OCI-LY7 (cell line): ENCODE results near the gene PLAC1. TPM values are rescaled to one million over a fixed set of nuclear protein-coding genes. Genes with fewer than 3 reads are reported as not detected.

Experiments
- BruUV-seq: library from RNA; stranded (reverse); fragments of 400-500 nt; replicated peaks from 2 replicates; lab custom pipeline; 2021; lab: Mats Ljungman, UMichigan
- CTCF ChIA-PET: fragments of 300-600 bp; sonication (Branson Sonifier 250); formaldehyde crosslinking; loops from one replicate; lab custom pipeline; 2022; ENCODE audit warnings: antibody characterized with exemption; ENCODE audit not compliant: unreplicated experiment; lab: Charles Lee
- POLR2A ChIA-PET: fragments of 300-600 bp; sonication (Branson Sonifier 250); formaldehyde crosslinking; loops from one replicate; lab custom pipeline; 2022; ENCODE audit warnings: antibody characterized with exemption; lab: Charles Lee
- DNase-seq: peaks from one replicate; pipeline ENCODE4 v3.0.0-alpha.2; 2015; ENCODE audit warnings: low spot score
- H2AFZ ChIP-seq: fragments of 200-600 bp; sonication (generic), shearing (Covaris generic); 2 replicates; pipeline ENCODE4 v1.6.1; 2014; ENCODE audit warnings: mild to moderate bottlenecking, antibody characterized with exemption, low read length, moderate library complexity
- H3K27ac ChIP-seq: fragments of 200-600 bp; sonication (generic); 2 replicates; pipeline ENCODE4 v1.5.1; 2014; ENCODE audit warnings: mixed run types, low read depth, mild to moderate bottlenecking, moderate library complexity, low read length, inconsistent platforms; ENCODE audit not compliant: poor library complexity, severe bottlenecking
- H3K36me3 ChIP-seq: fragments of 200-600 bp; sonication (generic); 2 replicates; pipeline ENCODE4 v1.6.1; 2014; ENCODE audit warnings: mild to moderate bottlenecking, antibody characterized with exemption, low read length, moderate library complexity, mixed read lengths; ENCODE audit not compliant: insufficient read depth
- H3K4me1 ChIP-seq: fragments of 200-600 bp; sonication (generic); 2 replicates; pipeline ENCODE4 v1.5.1; 2014; ENCODE audit warnings: mild to moderate bottlenecking, low read length; ENCODE audit not compliant: insufficient read depth, poor library complexity, severe bottlenecking
- H3K4me2 ChIP-seq: fragments of 200-600 bp; sonication (generic); 2 replicates; pipeline ENCODE4 v1.6.1; 2014; ENCODE audit warnings: mild to moderate bottlenecking, low read length
- H3K4me3 ChIP-seq: fragments of 200-600 bp; sonication (generic); 2 replicates; pipeline ENCODE4 v1.5.1; 2014; ENCODE audit warnings: mild to moderate bottlenecking, low read depth, low read length; ENCODE audit not compliant: poor library complexity, severe bottlenecking
- H3K79me2 ChIP-seq: fragments of 200-600 bp; sonication (generic); 2 replicates; pipeline ENCODE4 v1.6.1; 2016; ENCODE audit warnings: low read depth, mild to moderate bottlenecking, low read length, moderate library complexity, mixed read lengths; ENCODE audit not compliant: insufficient read depth
- H3K9me2 ChIP-seq: fragments of 200-600 bp; sonication (generic); 2 replicates; pipeline ENCODE4 v1.6.1; 2016; ENCODE audit warnings: mild to moderate bottlenecking, low read length, mixed read lengths; ENCODE audit not compliant: insufficient read depth
- H3K9me3 ChIP-seq: fragments of 200-600 bp; sonication (generic); 2 replicates; pipeline ENCODE4 v1.6.1; 2014; ENCODE audit warnings: mild to moderate bottlenecking, mixed run types, low read length, mixed read lengths
- H4K20me1 ChIP-seq: fragments of 200-600 bp; sonication (generic); 2 replicates; pipeline ENCODE4 v1.6.1; 2014; ENCODE audit warnings: mild to moderate bottlenecking, antibody characterized with exemption, low read length, moderate library complexity, mixed read lengths; ENCODE audit not compliant: insufficient read depth
- EZH2phosphoT487 ChIP-seq: fragments of 200-600 bp; sonication (generic); IDR thresholded peaks from 2 replicates; pipeline ENCODE4 v1.6.1; 2018; ENCODE audit warnings: low read depth, borderline replicate concordance, mild to moderate bottlenecking, mixed run types, antibody characterized with exemption, low read length, moderate library complexity, mixed read lengths
- intact Hi-C: fragments of 100-400 bp; cut with micrococcal nuclease; formaldehyde crosslinking; loops from one replicate; pipeline ENCODE4 v1.10.0; 2022; ENCODE audit not compliant: unreplicated experiment
- total RNA-seq, 2 experiments: library from RNA; depleted of rRNA in 1 of 2; stranded (reverse); fragments of >200 nt in 1 of 2; shearing (Covaris generic) in 1 of 2; gene quantifications; 2 replicates each; pipeline ENCODE4 v1.2.3, GENCODE V29; 2014 to 2022
- TF ChIP-seq, protein P1 (sequence below): fragments of 200-600 bp; sonication (generic); conservative IDR thresholded peaks from 2 replicates; pipeline ENCODE4 v1.5.1; 2014; ENCODE audit warnings: mild to moderate bottlenecking, antibody characterized with exemption, low read length, moderate library complexity, mixed read lengths

Gene PLAC1
- total RNA-seq, 2 experiments from 2014 or later, result 0.28 TPM; not detected in 1

DNA sequence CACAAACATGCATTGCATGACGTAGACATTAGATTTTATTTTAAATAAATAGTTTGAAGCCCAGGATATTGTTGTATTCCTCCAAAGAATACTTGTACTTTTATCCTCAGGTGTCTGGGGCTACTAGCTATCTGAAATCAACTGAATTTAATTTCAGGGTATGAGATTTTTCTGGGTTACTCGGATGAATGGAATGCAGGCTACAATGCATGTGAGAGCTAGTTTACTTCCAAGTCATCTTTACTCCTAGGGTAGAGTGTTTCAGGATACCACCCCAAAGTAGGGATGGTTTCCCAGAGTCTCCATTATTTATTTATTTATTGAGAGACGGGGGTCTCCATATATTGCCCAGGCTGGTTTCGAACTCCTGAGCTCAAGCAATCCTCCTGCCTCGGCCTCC lies 131.9 kb downstream of the PLAC1 start:
- POLR2A ChIA-PET, result no interaction called here
- Histone ChIP-seq H3K4me2 (no peak overlapping the region), H3K79me2 (no peaks in the 10 kb centered on the region), H3K9me3 (no peaks in the 10 kb centered on the region), H3K4me1 (no peaks in the 10 kb centered on the region), H3K9me2 (no peaks in the 10 kb centered on the region), H4K20me1 (no peaks in the 10 kb centered on the region), H3K36me3 (no peaks in the 10 kb centered on the region), H3K4me3 (no peak overlapping the region), H3K27ac (no peak overlapping the region), H2AFZ (no peak overlapping the region)
- no peak for DNase-seq
- BruUV-seq, result no TSS peak
- intact Hi-C loops, result no loop called here
- TF ChIP-seq, protein P1, sequence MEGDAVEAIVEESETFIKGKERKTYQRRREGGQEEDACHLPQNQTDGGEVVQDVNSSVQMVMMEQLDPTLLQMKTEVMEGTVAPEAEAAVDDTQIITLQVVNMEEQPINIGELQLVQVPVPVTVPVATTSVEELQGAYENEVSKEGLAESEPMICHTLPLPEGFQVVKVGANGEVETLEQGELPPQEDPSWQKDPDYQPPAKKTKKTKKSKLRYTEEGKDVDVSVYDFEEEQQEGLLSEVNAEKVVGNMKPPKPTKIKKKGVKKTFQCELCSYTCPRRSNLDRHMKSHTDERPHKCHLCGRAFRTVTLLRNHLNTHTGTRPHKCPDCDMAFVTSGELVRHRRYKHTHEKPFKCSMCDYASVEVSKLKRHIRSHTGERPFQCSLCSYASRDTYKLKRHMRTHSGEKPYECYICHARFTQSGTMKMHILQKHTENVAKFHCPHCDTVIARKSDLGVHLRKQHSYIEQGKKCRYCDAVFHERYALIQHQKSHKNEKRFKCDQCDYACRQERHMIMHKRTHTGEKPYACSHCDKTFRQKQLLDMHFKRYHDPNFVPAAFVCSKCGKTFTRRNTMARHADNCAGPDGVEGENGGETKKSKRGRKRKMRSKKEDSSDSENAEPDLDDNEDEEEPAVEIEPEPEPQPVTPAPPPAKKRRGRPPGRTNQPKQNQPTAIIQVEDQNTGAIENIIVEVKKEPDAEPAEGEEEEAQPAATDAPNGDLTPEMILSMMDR, result no peak
- TF ChIP-seq EZH2phosphoT487, result no peak
- CTCF ChIA-PET, result no interaction called here

DNA sequence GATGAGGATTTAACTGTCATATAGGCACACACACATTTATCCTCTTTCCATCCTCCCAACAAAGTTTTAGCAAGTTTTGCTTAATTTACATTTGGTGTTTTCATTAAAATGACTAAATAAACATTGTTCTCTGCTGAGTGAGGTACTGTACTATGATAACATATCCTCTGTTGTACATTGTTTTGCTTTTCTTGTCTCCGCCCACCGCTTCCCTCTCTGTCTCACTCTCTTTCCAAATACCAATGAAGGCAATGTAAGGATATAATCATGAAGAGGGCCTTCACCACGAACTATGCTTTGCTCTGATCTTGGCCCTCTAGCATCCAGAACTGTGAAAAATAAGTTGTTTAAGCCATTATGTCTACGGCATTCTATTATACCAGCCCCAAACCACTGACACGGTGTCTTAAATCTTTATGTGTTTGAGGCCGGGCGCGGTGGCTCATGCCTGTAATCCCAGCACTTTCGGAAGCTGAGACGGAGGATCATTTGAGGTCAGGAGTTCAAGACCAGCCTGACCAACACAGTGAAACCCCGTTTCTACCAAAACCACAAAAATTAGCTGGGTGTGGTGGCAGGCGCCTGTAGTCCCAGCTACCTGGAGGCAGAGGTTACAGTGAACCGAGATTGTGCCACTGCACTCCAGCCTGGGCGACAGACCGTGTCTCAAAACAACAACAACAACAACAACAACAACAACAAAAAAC lies 133.0 kb downstream of the PLAC1 start:
- no peak overlapping the region for H3K4me2 ChIP-seq
- H3K9me3 ChIP-seq, result no peaks in the 10 kb centered on the region
- no peaks in the 10 kb centered on the region for H4K20me1 ChIP-seq
- H3K9me2 ChIP-seq, result no peaks in the 10 kb centered on the region
- no peaks in the 10 kb centered on the region for H3K79me2 ChIP-seq
- H2AFZ ChIP-seq, result no peak overlapping the region
- no peak for DNase-seq
- H3K4me1 ChIP-seq, result no peaks in the 10 kb centered on the region
- intact Hi-C loops, result no loop called here
- POLR2A ChIA-PET, result no interaction called here
- H3K36me3 ChIP-seq, result no peaks in the 10 kb centered on the region
- CTCF ChIA-PET, result no interaction called here
- TF ChIP-seq, protein P1, result no peak
- TF ChIP-seq EZH2phosphoT487, result no peak
- BruUV-seq, result no TSS peak
- H3K4me3 ChIP-seq, result no peak overlapping the region
- no peak overlapping the region for H3K27ac ChIP-seq

- Histone ChIP-seq H3K9me3 (no peaks in the 10 kb centered on the region), H4K20me1 (no peaks in the 10 kb centered on the region), H3K4me1 (no peaks in the 10 kb centered on the region), H3K9me2 (no peaks in the 10 kb centered on the region), H3K4me3 (no peak overlapping the region), H3K79me2 (no peaks in the 10 kb centered on the region), H3K4me2 (no peak overlapping the region), H2AFZ (no peak overlapping the region), H3K27ac (no peak overlapping the region), H3K36me3 (no peaks in the 10 kb centered on the region)
- no peak for TF ChIP-seq EZH2phosphoT487
- TF ChIP-seq, protein P1, result no peak
- ChIA-PET CTCF (no interaction called here), POLR2A (no interaction called here)
- intact Hi-C loops, result loop anchor here (5.0 kb wide), 1 partner anchor 238 kb away; no protein-coding TSS in a partner anchor
- no peak for DNase-seq
- no TSS peak for BruUV-seq
Observed at GRCh38 chrX:134524181-134524580, 134.1 kb downstream of the PLAC1 start.
